MM.1S (cell line): ENCODE data around the gene TMEM35B.

Experiments used
- EZH2 ChIP-seq: fragments of 300-600 bp; sonication (generic); optimal IDR thresholded peaks from 2 replicates; pipeline ENCODE3; 2017; ENCODE audit warnings: low read depth, mild to moderate bottlenecking, antibody characterized with exemption, low read length, mixed read lengths
- EZH2phosphoT487 ChIP-seq: fragments of 300-600 bp; sonication (generic); IDR thresholded peaks from 2 replicates; pipeline ENCODE4 v1.6.1; 2018; ENCODE audit warnings: antibody characterized with exemption, low read length
- TF ChIP-seq, protein P1 (sequence below): fragments of 300-600 bp; sonication (generic); IDR thresholded peaks from 2 replicates; pipeline ENCODE4 v1.5.1; 2016; ENCODE audit warnings: antibody characterized with exemption, low read length, mixed read lengths

DNA sequence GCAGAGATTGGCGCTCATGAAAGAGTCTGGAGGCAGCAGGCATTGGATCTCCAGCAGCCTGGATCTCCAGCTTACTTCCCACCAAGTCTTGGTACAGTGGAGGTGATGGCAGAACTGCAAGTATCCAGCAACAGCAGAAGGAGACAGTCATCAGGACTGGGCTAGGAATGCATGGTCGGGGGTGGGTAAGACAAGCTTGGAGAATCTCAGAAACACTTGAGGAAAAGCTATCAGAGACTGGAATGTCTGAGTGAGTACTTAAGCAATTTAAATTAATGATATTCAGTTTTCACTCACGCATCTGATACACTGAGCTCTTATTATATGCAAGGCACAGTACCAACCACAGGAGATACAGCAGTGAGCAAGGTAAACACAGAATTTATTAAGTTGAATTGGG is 9.8 kb downstream of the TMEM35B start:
- TF ChIP-seq, protein P1, sequence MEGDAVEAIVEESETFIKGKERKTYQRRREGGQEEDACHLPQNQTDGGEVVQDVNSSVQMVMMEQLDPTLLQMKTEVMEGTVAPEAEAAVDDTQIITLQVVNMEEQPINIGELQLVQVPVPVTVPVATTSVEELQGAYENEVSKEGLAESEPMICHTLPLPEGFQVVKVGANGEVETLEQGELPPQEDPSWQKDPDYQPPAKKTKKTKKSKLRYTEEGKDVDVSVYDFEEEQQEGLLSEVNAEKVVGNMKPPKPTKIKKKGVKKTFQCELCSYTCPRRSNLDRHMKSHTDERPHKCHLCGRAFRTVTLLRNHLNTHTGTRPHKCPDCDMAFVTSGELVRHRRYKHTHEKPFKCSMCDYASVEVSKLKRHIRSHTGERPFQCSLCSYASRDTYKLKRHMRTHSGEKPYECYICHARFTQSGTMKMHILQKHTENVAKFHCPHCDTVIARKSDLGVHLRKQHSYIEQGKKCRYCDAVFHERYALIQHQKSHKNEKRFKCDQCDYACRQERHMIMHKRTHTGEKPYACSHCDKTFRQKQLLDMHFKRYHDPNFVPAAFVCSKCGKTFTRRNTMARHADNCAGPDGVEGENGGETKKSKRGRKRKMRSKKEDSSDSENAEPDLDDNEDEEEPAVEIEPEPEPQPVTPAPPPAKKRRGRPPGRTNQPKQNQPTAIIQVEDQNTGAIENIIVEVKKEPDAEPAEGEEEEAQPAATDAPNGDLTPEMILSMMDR = no peak
- TF ChIP-seq EZH2phosphoT487 (no peak), EZH2 (no peak)
